ENCODE measurements around the gene ZNF664. TPM values are rescaled to one million over a fixed set of nuclear protein-coding genes. Genes with fewer than 3 reads are reported as not detected.

ZNF664 gene
- total and polyA plus RNA-seq, 2 of the 8 experiments (the other 6 are each of a cell fraction or from before 2014, with no cell fraction given) = 22.8 to 51.4 TPM

DNA sequence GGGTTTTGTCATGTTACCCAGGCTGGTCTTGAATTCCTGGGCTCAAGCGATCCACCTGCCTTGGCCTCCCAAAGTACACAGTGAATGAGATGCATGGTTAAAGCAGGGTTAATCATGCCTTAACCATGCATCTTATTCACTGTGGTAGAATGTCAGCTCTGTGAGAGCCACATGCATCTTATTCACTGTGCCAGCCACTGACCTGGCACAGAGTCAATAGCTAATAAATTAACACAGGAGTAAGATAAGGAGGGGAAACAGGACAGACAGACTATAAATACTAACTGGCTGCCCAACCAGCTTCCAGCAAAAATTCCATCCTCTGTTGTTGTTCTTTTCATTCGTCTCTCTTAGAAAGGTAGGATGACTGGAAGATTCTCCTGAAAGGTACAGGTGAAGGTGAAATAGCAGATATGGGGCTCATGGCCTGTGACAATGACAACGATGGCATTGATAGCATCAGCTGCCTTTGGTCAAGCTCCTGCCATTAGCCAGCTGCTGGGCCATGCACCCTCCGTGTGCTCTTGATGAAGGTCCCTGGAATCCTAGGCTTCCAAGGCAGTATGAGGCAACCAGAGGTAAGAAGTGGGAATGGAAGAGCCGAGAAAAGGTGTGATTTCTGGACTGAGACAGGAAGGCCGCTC is 76.6 kb downstream of the ZNF664 start:
- WGBS, 2 experiments (ENCODE audit: extremely low coverage in 1 of 2, insufficient coverage in 1 of 2, insufficient read length in 1 of 2, insufficient replicate concordance in 2 of 2, low coverage in 1 of 2, low lambda C conversion rate in 2 of 2, missing lambda C conversion rate in 1 of 2) = 95% methylated on average over 6 of the region's 6 CpGs; no CpG with 5 or more reads in 1 of the 2 experiments
- CTCF ChIA-PET (ENCODE audit: partially characterized antibody) = interaction anchor here (0.8 to 1.7 kb wide), 6 partner anchors 10 to 298 kb away, joined by 3 to 9 read pairs (median 4); no protein-coding TSS in a partner anchor
- H3K27me3 ChIP-seq (replicated peaks in 1 of 4; ENCODE audit: control insufficient read depth in 3 of 4, extremely low read depth in 1 of 4, insufficient read depth in 3 of 4, low read length in 3 of 4) = no peaks in the 10 kb centered on the region
- no peak overlapping the region for H2BK15ac ChIP-seq (ENCODE audit: low read length)
- no peaks in the 10 kb centered on the region for H3K23me2 ChIP-seq (ENCODE audit: low read depth, low read length)
- H4K8ac ChIP-seq (ENCODE audit: extremely low read depth, insufficient read depth, low read length) = no peak overlapping the region; the same call in 1 of the 2 replicates
- no peaks in the 10 kb centered on the region for H4K20me1 ChIP-seq (replicated peaks in 1 of 2; ENCODE audit: control insufficient read depth in 1 of 2, insufficient read depth in 2 of 2, low read length in 2 of 2)
- H3K79me2 ChIP-seq (ENCODE audit: control insufficient read depth in 1 of 2, insufficient read depth in 2 of 2, low read length in 2 of 2) = no peaks in the 10 kb centered on the region
- H3K27ac ChIP-seq (ENCODE audit: low read depth, low read length) = no peak overlapping the region
- H3K23ac ChIP-seq (ENCODE audit: insufficient read length) = no peak overlapping the region
- no peak overlapping the region for H3K4me2 ChIP-seq (ENCODE audit: insufficient read depth in 1 of 2, low read depth in 2 of 2, low read length in 2 of 2)
- no peak overlapping the region for H2BK5ac ChIP-seq (ENCODE audit: low read depth, low read length)
- no peaks in the 10 kb centered on the region for H3K79me1 ChIP-seq (ENCODE audit: low read depth, low read length)
- H4K91ac ChIP-seq (replicated peaks; ENCODE audit: insufficient read length, low read length) = no peak overlapping the region
- POLR2A ChIA-PET (ENCODE audit: partially characterized antibody) = no interaction called here
- H4K5ac ChIP-seq (ENCODE audit: insufficient read length, low read depth, low read length) = no peak overlapping the region
- H3K4me3 ChIP-seq (ENCODE audit: extremely low read depth in 1 of 4, insufficient read depth in 2 of 4, low read depth in 3 of 4, low read length in 4 of 4) = no peak overlapping the region
- FAIRE-seq (no peak), DNase-seq (ENCODE audit: low read depth in 1 of 2, low spot score in 2 of 2) (no peak)
- no peak overlapping the region for H2AK5ac ChIP-seq (ENCODE audit: low read depth, low read length)
- H3K4ac ChIP-seq (replicated peaks; ENCODE audit: insufficient read length, low read depth, low read length) = no peak overlapping the region
- no peak overlapping the region for H2AFZ ChIP-seq (ENCODE audit: low read length)
- no peak overlapping the region for H3K9ac ChIP-seq (replicated peaks in 1 of 4; ENCODE audit: extremely low read depth in 1 of 4, low read depth in 3 of 4, low read length in 3 of 4)
- H3K14ac ChIP-seq (ENCODE audit: insufficient read length) = no peak overlapping the region
- H2BK20ac ChIP-seq (ENCODE audit: low read length) = no peak overlapping the region
- H2BK120ac ChIP-seq (replicated peaks; ENCODE audit: low read depth, low read length) = no peak overlapping the region
- H3K18ac ChIP-seq (ENCODE audit: extremely low read depth, low read length) = no peak overlapping the region
- 0 out of 8 replicates have a peak, but pooled peaks cover 0 to 3% (median 0%) of the 10 kb centered on the region in 4 experiments for H3K36me3 ChIP-seq (ENCODE audit: control insufficient read depth in 2 of 4, insufficient read depth in 4 of 4, low read length in 3 of 4)
- H3K56ac ChIP-seq (replicated peaks; ENCODE audit: insufficient read length, low read depth, low read length) = no peak overlapping the region
- peaks cover 11 to 16% of the 10 kb centered on the region in 2 experiments for H3K9me3 ChIP-seq (ENCODE audit: insufficient read depth in 2 of 2, low read depth in 1 of 2, low read length in 1 of 2)
- H3K4me1 ChIP-seq (replicated peaks in 1 of 4; ENCODE audit: control insufficient read depth in 3 of 4, insufficient read depth in 4 of 4, low read length in 3 of 4) = no peaks in the 10 kb centered on the region; a peak in 2 of 7 replicates
- H2BK12ac ChIP-seq (ENCODE audit: low read depth, low read length) = no peak overlapping the region
- no peak for TF ChIP-seq JUND (IDR thresholded peaks at IDR 0.05; ENCODE audit: low read length)
- TF ChIP-seq, protein P1, sequence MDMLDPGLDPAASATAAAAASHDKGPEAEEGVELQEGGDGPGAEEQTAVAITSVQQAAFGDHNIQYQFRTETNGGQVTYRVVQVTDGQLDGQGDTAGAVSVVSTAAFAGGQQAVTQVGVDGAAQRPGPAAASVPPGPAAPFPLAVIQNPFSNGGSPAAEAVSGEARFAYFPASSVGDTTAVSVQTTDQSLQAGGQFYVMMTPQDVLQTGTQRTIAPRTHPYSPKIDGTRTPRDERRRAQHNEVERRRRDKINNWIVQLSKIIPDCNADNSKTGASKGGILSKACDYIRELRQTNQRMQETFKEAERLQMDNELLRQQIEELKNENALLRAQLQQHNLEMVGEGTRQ (IDR thresholded peaks at IDR 0.05; ENCODE audit: low read length) = no peak
- TF ChIP-seq POLR2AphosphoS5 (IDR thresholded peaks at IDR 0.05; ENCODE audit: low read depth, low read length) = no peak
- TF ChIP-seq SP4 (IDR thresholded peaks at IDR 0.05; ENCODE audit: low read length) = no peak
- TF ChIP-seq SIRT6 (IDR thresholded peaks at IDR 0.05; ENCODE audit: low read length) = no peak
- TF ChIP-seq POU5F1 (IDR thresholded peaks at IDR 0.05; ENCODE audit: low read depth, low read length) = no peak
- no peak for TF ChIP-seq TCF12 (IDR thresholded peaks at IDR 0.05; ENCODE audit: low read depth, low read length)
- TF ChIP-seq SIX5 (IDR thresholded peaks at IDR 0.05; ENCODE audit: low read depth, low read length) = no peak
- TF ChIP-seq RFX5 (IDR thresholded peaks at IDR 0.05; ENCODE audit: borderline replicate concordance, low read depth, low read length) = no peak
- TF ChIP-seq TAF7 (optimal IDR thresholded peaks at IDR 0.05; ENCODE audit: borderline replicate concordance, low read depth, low read length) = no peak
- no peak for TF ChIP-seq SRF (IDR thresholded peaks at IDR 0.05; ENCODE audit: low read depth, low read length)
- no peak for TF ChIP-seq SP1 (IDR thresholded peaks at IDR 0.05; ENCODE audit: low read depth, low read length)
